ENCODE measurements around the gene TACR2.

DNA sequence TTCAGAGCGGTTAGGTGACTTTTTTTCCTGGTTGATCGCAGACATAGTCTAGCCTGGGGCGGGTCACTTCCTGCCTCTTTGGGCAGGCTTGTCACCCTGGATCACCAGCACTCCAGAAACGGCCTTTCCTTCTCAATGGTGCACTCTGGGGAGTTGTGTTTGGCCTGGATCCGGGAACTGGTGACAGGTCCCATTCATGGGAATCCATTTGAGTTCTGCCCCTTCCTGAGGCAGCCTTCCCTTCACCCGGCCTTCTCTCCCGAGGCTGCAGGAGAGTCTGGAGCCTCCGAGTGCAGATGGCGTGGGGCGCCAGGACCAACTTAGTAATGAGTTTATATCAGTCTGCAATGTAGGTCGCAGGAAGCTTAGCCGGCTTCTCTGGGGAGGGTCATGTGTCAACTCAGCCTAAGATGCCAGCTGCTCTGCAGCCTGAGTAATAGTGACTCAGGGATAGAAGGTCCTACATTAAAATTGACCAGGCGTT is 54.2 kb downstream of the TACR2 start:
- TF ChIP-seq, protein P1, sequence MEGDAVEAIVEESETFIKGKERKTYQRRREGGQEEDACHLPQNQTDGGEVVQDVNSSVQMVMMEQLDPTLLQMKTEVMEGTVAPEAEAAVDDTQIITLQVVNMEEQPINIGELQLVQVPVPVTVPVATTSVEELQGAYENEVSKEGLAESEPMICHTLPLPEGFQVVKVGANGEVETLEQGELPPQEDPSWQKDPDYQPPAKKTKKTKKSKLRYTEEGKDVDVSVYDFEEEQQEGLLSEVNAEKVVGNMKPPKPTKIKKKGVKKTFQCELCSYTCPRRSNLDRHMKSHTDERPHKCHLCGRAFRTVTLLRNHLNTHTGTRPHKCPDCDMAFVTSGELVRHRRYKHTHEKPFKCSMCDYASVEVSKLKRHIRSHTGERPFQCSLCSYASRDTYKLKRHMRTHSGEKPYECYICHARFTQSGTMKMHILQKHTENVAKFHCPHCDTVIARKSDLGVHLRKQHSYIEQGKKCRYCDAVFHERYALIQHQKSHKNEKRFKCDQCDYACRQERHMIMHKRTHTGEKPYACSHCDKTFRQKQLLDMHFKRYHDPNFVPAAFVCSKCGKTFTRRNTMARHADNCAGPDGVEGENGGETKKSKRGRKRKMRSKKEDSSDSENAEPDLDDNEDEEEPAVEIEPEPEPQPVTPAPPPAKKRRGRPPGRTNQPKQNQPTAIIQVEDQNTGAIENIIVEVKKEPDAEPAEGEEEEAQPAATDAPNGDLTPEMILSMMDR (IDR thresholded peaks at IDR 0.05), result no peak
- no peak for TF ChIP-seq POLR2A (IDR thresholded peaks at IDR 0.05)

Data from Peyer's patch (tissue), 4 donors.